Activated CD8-positive, alpha-beta T cell treated with anti-CD3 and anti-CD28 coated beads for 36 hours (primary cell): ENCODE data around the gene CYB5R3. TPM values are rescaled to one million over a fixed set of nuclear protein-coding genes. Genes with fewer than 3 reads are reported as not detected.
A peak's percentile ranks its signal among the peaks of the same experiment; 100 is the strongest.

Source experiments
- ATAC-seq: fragments of 200-7000 bp; cut with Tn5 transposase; one replicate; pipeline ENCODE4 v1.10.0; 2021; ENCODE audit warnings: mild to moderate bottlenecking, moderate library complexity
- CTCF ChIA-PET: fragments of 350-600 bp; sonication (Branson Sonifier 250); formaldehyde crosslinking; loops from one replicate; lab custom pipeline; 2021; ENCODE audit warnings: antibody characterized with exemption; lab: Charles Lee
- POLR2A ChIA-PET: fragments of 350-600 bp; sonication (Branson Sonifier 250); formaldehyde crosslinking; loops from one replicate; lab custom pipeline; 2021; ENCODE audit warnings: antibody characterized with exemption; lab: Charles Lee
- DNase-seq: peaks from one replicate; pipeline ENCODE4 v3.0.0-alpha.2; 2020
- H3K27ac Mint-ChIP-seq: one replicate; pipeline ENCODE4 v1.8.0; 2021; ENCODE audit warnings: mild to moderate bottlenecking, mixed read lengths
- H3K27me3 Mint-ChIP-seq: one replicate; pipeline ENCODE4 v1.8.0; 2021; ENCODE audit warnings: mixed read lengths
- H3K36me3 Mint-ChIP-seq: one replicate; pipeline ENCODE4 v1.8.0; 2021; ENCODE audit warnings: low read depth, mixed read lengths
- H3K4me1 Mint-ChIP-seq: one replicate; pipeline ENCODE4 v1.8.0; 2021; ENCODE audit warnings: low read depth, mixed read lengths
- H3K4me3 Mint-ChIP-seq: one replicate; pipeline ENCODE4 v1.8.0; 2021; ENCODE audit warnings: mild to moderate bottlenecking, moderate library complexity, mixed read lengths
- H3K9me3 Mint-ChIP-seq: one replicate; pipeline ENCODE4 v1.8.0; 2021; ENCODE audit warnings: mixed read lengths
- intact Hi-C: fragments of 100-400 bp; cut with micrococcal nuclease; formaldehyde crosslinking; loops from one replicate; pipeline ENCODE4 v1.10.0; 2022
- total RNA-seq, 2 experiments: library from RNA; stranded (reverse); gene quantifications; one replicate each; pipeline ENCODE4 v1.2.3, GENCODE V29; 2021
- TF ChIP-seq, protein P1 (sequence below): fragments of 200-600 bp; IDR thresholded peaks from one replicate; pipeline ENCODE4 v1.8.0; 2022; ENCODE audit warnings: antibody characterized with exemption, mild to moderate bottlenecking

CYB5R3 gene
- total RNA-seq, 2 experiments from 2014 or later, result 64.2 to 64.3 TPM

DNA sequence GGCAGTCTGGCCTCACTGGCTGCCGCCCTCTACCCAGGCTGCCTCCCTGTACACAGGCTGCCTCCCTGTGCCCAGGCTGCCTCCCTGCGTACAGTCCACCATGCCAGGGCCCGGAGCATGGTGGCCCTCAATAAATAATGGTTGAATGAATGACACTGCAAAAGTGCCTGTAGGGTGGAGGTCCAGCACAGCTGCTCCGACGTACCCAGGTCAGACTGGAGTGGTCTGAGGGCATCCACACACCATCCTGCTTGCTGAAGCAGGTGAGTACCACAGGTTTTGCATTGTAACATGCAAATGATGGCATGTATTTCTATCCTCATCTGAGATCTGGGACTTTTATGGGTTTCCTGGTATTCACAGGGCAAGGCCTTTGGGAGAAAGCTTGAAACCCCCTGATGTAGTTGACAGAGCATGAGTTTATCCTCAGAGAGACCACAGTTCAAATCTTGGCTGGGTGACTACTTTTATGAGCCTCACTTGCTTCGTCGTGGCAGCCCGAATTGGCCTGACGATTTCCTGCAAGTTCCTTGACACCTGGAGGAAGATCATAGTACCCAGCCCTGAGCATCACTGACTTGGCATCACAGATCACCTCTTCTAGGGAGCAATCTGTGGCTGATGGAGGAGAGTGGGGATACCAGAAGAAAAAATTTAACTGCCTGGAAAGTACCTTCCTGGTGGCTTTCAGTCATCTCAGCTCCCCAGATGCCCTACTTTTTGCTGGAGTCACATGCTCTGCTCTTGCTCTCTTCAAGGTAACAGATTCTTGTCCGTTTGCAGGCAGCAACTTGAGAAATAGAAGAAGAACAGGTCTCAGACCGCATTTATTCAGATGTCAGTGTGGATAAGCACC, 16.0 kb upstream of the CYB5R3 start:
- ChIA-PET CTCF (no interaction called here), POLR2A (no interaction called here)
- no peaks in the 10 kb centered on the region for H3K27me3 Mint-ChIP-seq
- no peak overlapping the region for H3K27ac Mint-ChIP-seq
- no peaks in the 10 kb centered on the region for H3K9me3 Mint-ChIP-seq
- H3K4me1 Mint-ChIP-seq, result no peaks in the 10 kb centered on the region
- no peak overlapping the region for H3K4me3 Mint-ChIP-seq
- ATAC-seq (no peak), DNase-seq (no peak)
- TF ChIP-seq, protein P1, sequence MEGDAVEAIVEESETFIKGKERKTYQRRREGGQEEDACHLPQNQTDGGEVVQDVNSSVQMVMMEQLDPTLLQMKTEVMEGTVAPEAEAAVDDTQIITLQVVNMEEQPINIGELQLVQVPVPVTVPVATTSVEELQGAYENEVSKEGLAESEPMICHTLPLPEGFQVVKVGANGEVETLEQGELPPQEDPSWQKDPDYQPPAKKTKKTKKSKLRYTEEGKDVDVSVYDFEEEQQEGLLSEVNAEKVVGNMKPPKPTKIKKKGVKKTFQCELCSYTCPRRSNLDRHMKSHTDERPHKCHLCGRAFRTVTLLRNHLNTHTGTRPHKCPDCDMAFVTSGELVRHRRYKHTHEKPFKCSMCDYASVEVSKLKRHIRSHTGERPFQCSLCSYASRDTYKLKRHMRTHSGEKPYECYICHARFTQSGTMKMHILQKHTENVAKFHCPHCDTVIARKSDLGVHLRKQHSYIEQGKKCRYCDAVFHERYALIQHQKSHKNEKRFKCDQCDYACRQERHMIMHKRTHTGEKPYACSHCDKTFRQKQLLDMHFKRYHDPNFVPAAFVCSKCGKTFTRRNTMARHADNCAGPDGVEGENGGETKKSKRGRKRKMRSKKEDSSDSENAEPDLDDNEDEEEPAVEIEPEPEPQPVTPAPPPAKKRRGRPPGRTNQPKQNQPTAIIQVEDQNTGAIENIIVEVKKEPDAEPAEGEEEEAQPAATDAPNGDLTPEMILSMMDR, result no peak
- no peaks in the 10 kb centered on the region for H3K36me3 Mint-ChIP-seq
- intact Hi-C loops, result no loop called here

DNA sequence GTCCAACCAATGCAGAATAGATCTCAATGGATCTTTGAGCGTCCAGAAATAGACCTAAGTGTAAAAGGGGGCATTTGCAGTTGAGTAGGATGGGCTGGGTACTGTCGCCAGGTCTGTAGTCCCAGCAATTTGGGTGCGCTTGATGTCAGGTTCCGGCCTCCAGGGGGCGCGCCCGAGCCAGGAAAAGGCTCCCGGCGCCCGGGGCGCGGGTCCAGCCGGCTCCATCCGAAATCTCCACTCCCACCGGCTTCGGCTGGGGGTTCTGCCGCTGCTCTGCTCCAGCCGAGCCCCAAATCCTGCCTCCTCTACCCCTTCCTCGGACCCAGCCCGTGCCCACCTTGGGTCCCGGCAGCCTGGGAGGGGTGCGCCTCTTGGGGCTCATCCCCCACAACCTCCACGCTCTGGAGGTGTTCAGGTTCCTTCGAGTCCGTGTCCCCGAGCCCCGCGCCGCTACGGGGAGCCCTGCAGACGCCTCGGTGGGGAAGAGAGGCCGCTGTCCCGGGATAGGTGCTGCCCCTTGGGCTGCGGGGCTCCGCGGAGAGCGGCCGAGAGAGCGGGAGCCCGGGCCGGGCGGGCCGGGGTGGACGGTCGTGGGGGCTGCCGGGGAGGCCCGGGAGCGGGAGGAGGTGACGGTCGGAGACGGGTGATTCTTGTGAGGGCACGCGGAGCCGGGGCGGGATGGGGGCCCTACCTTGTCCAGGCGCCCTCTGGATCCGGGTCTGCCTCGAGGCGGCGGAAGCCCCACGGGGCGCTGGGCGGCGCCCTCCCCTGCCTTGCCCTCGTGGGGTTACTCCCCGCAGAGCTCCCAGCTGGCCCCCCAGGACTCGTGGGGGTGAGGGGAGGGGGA, 13.0 kb upstream of the CYB5R3 start:
- no peak overlapping the region for H3K27ac Mint-ChIP-seq
- peak; percentile 88 for DNase-seq
- ChIA-PET CTCF (interaction anchor here (1.5 to 2.0 kb wide), 3 partner anchors 9 to 205 kb away, joined by 3 to 9 read pairs (median 4); no protein-coding TSS in a partner anchor), POLR2A (no interaction called here)
- peak overlapping the region; percentile 57 for H3K4me3 Mint-ChIP-seq
- TF ChIP-seq, protein P1, result peak; percentile 87
- no peaks in the 10 kb centered on the region for H3K4me1 Mint-ChIP-seq
- no peaks in the 10 kb centered on the region for H3K27me3 Mint-ChIP-seq
- H3K36me3 Mint-ChIP-seq, result no peaks in the 10 kb centered on the region
- intact Hi-C loops, result no loop called here
- peak; percentile 86 for ATAC-seq
- H3K9me3 Mint-ChIP-seq, result no peaks in the 10 kb centered on the region

DNA sequence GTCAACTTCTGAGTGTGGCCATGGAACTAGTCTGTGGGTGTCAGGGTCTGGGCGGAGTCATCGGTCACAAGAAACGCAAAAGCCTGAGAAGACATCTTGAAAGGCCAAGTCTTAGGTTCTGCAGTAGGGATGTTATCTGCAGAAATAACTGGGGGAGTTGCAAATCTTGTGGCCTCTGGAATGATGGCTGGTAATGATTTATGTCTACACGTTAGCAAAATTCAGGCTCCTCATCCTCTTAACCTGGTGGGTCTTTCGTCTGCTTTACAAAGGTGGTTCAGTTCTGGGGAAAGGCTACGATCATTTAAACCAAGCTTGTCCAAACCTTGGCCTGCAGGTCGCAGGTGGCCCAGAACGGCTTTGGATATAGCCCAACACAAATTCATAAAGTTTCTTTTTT, 7.4 kb upstream of the CYB5R3 start:
- no peaks in the 10 kb centered on the region for H3K27me3 Mint-ChIP-seq
- intact Hi-C loops, result no loop called here

DNA sequence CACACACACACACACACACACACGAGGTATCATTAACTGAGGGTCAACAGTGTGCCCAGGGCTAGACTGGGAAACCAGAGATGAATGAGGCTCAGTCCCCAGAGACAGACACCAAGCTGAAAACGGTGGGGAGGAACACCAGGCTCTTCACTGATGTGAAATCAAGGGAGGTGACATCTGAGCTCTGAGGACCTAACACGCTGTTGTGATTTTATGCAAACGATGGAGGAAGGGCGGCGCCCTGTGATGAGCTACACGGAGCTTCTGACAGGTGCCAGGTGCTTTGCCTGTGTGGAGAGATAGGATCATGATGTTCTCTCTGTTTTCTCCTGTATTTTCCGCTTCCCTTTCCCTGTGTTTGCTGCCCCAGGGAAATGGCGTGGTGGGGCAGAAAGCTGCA, 6.5 kb upstream of the CYB5R3 start:
- ChIA-PET CTCF (interaction anchor here (2.6 kb wide), 1 partner anchor 212 kb away, joined by 6 read pairs; no protein-coding TSS in a partner anchor), POLR2A (interaction anchor here (4.2 kb wide), 1 partner anchor 41 kb away, joined by 19 read pairs; the partner anchor contains the start of gene POLDIP3)
- DNase-seq (no peak), ATAC-seq (no peak)
- Mint-ChIP-seq H3K36me3 (no peaks in the 10 kb centered on the region), H3K4me3 (no peak overlapping the region), H3K9me3 (no peaks in the 10 kb centered on the region), H3K27ac (no peak overlapping the region), H3K4me1 (no peaks in the 10 kb centered on the region), H3K27me3 (no peaks in the 10 kb centered on the region)
- intact Hi-C loops, result no loop called here
- TF ChIP-seq, protein P1, result no peak

More for the DNA sequence above, 7.4 kb upstream of the CYB5R3 start:
- DNase-seq (no peak), ATAC-seq (no peak)
- ChIA-PET POLR2A (interaction anchor here (4.2 kb wide), 1 partner anchor 42 kb away, joined by 19 read pairs; the partner anchor contains the start of gene POLDIP3), CTCF (no interaction called here)
- Mint-ChIP-seq H3K9me3 (no peaks in the 10 kb centered on the region), H3K4me1 (no peaks in the 10 kb centered on the region), H3K36me3 (no peaks in the 10 kb centered on the region), H3K27ac (no peak overlapping the region), H3K4me3 (no peak overlapping the region)
- TF ChIP-seq, protein P1, result no peak
